Stimulated activated CD4-positive, alpha-beta T cell treated with anti-CD3 and anti-CD28 coated beads, TNF-alpha, amount 100 ng/mL, for 4 hours (primary cell): ENCODE measurements around the gene DACH1.

Experiments
- DNase-seq, 3 experiments: peaks; one replicate each; pipeline ENCODE4 v3.0.0-alpha.2; 2020; ENCODE audit warnings: low read depth in 3 of 3

DACH1 gene

GRCh38 chr13:71583581-71583980 is 283.4 kb downstream of the DACH1 start:
- no peak for DNase-seq

- DNase-seq: no peak
Measured at GRCh38 chr13:71580614-71581013, 286.4 kb downstream of the DACH1 start.

GRCh38 chr13:71578048-71578447 is 289.0 kb downstream of the DACH1 start:
- no peak for DNase-seq

GRCh38 chr13:71577127-71577526 is 289.9 kb downstream of the DACH1 start:
- DNase-seq: no peak

GRCh38 chr13:71576571-71576970 is 290.4 kb downstream of the DACH1 start:
- DNase-seq: no peak

- DNase-seq: no peak
Measured at GRCh38 chr13:71546881-71547280, 320.1 kb downstream of the DACH1 start.

GRCh38 chr13:71540098-71540497 is 326.9 kb downstream of the DACH1 start:
- DNase-seq: no peak

- DNase-seq: no peak
Measured at GRCh38 chr13:71536201-71536600, 330.8 kb downstream of the DACH1 start.

- DNase-seq: no peak
Measured at GRCh38 chr13:71524613-71525304, 342.2 kb downstream of the DACH1 start.

- no peak for DNase-seq
Measured at GRCh38 chr13:71524245-71524612, 342.8 kb downstream of the DACH1 start.

GRCh38 chr13:71522941-71523526 is 344.0 kb downstream of the DACH1 start:
- no peak for DNase-seq

- no peak for DNase-seq
Measured at GRCh38 chr13:71517004-71517403, 350.0 kb downstream of the DACH1 start.

GRCh38 chr13:71516521-71516920 is 350.5 kb downstream of the DACH1 start:
- no peak for DNase-seq

- no peak for DNase-seq
Measured at GRCh38 chr13:71515744-71516038, 351.3 kb downstream of the DACH1 start.

- no peak for DNase-seq
Measured at GRCh38 chr13:71514900-71515743, 351.9 kb downstream of the DACH1 start.

GRCh38 chr13:71513411-71514033 is 353.5 kb downstream of the DACH1 start:
- DNase-seq: no peak

- no peak for DNase-seq
Measured at GRCh38 chr13:71503781-71504180, 363.2 kb downstream of the DACH1 start.

GRCh38 chr13:71499944-71500514 is 367.0 kb downstream of the DACH1 start:
- no peak for DNase-seq

GRCh38 chr13:71499235-71499634 is 367.8 kb downstream of the DACH1 start:
- no peak for DNase-seq

- DNase-seq: no peak
Measured at GRCh38 chr13:71493189-71493588, 373.8 kb downstream of the DACH1 start.

GRCh38 chr13:71492346-71492871 is 374.6 kb downstream of the DACH1 start:
- DNase-seq: no peak

GRCh38 chr13:71491010-71491409 is 376.0 kb downstream of the DACH1 start:
- no peak for DNase-seq
